Gastroesophageal sphincter (tissue), 3 donors: ENCODE data around the gene KCND3.

ENCODE experiments used
- CTCF ChIP-seq, 4 experiments: fragments of 200-600 bp in 2 of 4; fragments of 450-650 bp in 2 of 4; sonication (generic) in 1 of 4; IDR thresholded peaks; one replicate each; pipeline ENCODE4 v1.5.1; 2017 to 2019; ENCODE audit warnings: antibody characterized with exemption in 4 of 4, mild to moderate bottlenecking in 2 of 4, moderate library complexity in 2 of 4
- POLR2AphosphoS5 ChIP-seq: sonication (generic); formaldehyde crosslinking; IDR thresholded peaks from one replicate; pipeline ENCODE4 v1.6.1; 2017; ENCODE audit warnings: antibody characterized with exemption

- TF ChIP-seq CTCF (IDR thresholded peaks at IDR 0.05) (no peak), POLR2AphosphoS5 (no peak)
Observed at GRCh38 chr1:111734426-111734825, 255.0 kb downstream of the KCND3 start.
